ENCODE measurements around the gene SLC16A12.
"Not testable (repeated sequence)": the region's sequence is repeated elsewhere in the genome, so short reads cannot be mapped to it uniquely, and the experiment has no call there.

Gene SLC16A12

GRCh38 chr10:89548673-89549072, 13.3 kb upstream of the SLC16A12 start:
- DNase-seq (ENCODE audit: low read depth in 3 of 3): no peak

GRCh38 chr10:89547853-89548513, 12.6 kb upstream of the SLC16A12 start:
- DNase-seq (ENCODE audit: low read depth in 3 of 3): no peak

DNA sequence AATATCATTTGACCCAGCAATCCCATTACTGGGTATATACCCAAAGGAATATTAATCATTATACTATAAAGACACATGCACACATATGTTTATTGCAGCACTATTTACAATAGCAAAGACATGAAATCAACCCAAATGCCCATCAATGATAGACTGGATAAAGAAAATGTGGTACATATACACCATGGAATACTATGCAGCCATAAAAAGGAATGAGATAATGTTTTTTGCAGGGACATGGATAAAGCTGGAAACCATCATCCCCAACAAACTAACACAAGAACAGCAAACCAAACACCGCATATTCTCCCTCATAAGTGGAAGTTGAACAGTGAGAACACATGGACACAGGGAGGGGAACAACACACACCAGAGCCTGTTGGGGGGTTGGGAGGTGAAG, 11.3 kb upstream of the SLC16A12 start:
- not testable (repeated sequence) for DNase-seq (ENCODE audit: low read depth in 3 of 3)

DNA sequence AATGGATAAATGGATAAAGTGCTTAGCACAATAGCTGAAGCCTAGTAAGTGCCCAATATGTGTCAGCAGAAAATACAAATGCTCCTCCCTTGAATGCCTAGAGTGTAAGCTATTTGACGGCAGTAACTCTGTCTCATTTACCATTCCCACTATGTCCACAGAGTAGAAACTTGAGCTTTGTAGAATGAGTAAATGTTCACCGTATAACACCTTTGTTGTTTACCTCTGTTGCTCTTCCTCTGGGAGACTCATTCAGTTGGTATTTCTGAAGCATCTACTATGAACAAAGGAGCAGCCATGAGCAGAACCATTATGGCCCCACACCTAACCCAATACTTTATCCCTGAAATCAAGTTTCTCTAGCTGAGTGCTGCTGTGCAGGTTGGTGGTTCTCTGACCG, 8.4 kb upstream of the SLC16A12 start:
- no peak for DNase-seq (ENCODE audit: low read depth in 3 of 3)

- DNase-seq (ENCODE audit: low read depth in 3 of 3): no peak
These were observed 5.1 kb upstream of the SLC16A12 start for GRCh38 chr10:89540420-89540949.

- DNase-seq (ENCODE audit: low read depth in 3 of 3): no peak
These were observed 2.0 kb upstream of the SLC16A12 start for GRCh38 chr10:89537364-89537763.

DNA sequence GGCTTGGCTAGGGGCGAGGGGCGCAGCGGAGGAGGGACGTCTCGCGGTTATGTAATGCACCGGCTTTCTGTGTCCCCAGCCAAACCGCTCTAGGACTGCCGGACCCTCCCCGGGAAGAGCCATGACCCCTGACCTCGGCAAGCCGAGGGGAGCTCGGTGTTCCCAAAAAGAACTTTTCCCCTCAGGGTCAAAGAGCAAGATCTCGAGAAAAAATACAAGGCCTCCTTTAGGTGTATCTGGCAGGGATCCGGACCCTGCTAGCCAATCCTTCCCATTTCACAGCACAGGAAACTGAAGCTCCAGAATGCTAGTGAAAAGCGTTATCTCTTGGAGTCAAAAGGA, 590 bp upstream of the SLC16A12 start:
- DNase-seq (ENCODE audit: low read depth in 3 of 3): no peak

DNA sequence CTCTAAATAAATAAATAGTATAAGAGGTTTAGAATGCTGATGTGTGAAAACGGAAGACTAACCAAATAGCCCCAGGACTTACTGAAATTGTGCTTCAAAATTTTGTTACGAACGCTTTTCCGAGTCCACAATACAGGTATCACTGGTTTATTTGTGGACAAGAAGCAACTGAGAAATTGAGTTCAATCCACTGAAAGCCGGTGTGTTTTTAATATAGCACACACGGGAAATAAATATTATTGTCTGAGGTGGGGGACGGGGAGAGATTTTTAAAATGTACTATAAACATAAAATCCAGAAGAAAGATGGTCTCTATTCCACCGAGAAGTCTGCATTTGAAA, 598 bp downstream of the SLC16A12 start:
- no peak for DNase-seq (ENCODE audit: low read depth in 3 of 3)

- no peak for DNase-seq (ENCODE audit: low read depth in 3 of 3)
These were observed 2.9 kb downstream of the SLC16A12 start for GRCh38 chr10:89532476-89532875.

- no peak for DNase-seq (ENCODE audit: low read depth in 3 of 3)
These were observed 4.0 kb downstream of the SLC16A12 start for GRCh38 chr10:89531359-89531758.

DNA sequence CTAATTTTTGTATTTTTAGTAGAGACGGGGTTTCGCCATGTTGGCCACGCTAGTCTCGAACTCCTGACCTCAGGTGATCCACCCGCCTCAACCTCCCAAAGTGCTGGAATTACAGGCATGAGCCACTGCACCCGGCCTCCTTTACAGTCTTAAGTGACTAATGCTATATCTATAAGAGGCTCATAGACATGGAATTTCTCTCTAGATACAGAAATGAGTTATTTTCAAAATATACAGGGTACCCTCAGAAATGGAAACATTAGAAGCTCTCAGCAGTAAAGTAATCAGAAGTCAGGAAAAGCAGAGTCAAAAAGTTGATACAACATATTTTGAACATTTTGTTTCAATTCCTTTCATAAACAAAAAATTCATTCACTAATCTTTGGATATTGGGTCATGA, 5.7 kb downstream of the SLC16A12 start:
- DNase-seq (ENCODE audit: low read depth in 3 of 3): not testable (repeated sequence)

DNA sequence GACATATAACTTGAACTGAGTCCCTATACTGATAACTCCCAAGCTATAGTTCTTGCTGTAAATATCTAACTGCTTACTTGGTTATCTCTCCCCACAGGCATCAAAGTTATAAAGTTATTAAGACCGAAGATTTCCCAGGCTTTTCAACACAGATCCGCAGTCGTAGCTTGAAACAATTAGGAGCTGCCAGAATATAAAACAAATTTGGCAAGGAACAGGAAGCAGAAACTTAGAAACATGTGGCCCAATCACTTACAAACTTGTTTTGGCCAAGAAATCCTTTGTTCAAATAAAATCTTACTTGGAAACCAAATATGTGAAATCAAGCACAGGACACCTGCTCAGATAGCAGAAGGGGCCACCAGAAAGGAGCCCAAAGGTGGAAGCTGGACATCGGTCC, 9.0 kb downstream of the SLC16A12 start:
- DNase-seq (ENCODE audit: low read depth in 3 of 3): no peak

- no peak for DNase-seq (ENCODE audit: low read depth in 3 of 3)
These were observed 9.8 kb downstream of the SLC16A12 start for GRCh38 chr10:89525556-89525955.

DNA sequence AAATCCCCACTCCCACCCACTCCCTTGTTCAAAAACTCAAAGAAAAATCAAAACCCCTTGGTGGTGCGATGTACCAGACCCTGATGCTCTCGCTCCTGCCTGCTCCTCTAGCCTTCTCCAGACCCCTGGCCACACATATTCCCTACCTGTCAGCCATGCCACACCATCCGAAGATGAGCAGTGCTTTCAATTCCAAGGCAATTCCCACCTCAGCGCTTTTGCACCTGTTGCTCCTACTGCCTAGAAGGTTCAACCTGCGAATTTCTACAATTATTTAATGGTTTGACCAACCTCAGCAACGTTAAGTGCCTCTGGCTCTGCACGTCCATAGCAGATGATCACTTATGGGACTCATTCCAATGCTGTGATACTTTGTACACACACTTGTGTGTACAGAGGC, 11.1 kb downstream of the SLC16A12 start:
- DNase-seq (ENCODE audit: low read depth in 3 of 3): no peak

GRCh38 chr10:89523274-89523673, 12.1 kb downstream of the SLC16A12 start:
- no peak for DNase-seq (ENCODE audit: low read depth in 3 of 3)

DNA sequence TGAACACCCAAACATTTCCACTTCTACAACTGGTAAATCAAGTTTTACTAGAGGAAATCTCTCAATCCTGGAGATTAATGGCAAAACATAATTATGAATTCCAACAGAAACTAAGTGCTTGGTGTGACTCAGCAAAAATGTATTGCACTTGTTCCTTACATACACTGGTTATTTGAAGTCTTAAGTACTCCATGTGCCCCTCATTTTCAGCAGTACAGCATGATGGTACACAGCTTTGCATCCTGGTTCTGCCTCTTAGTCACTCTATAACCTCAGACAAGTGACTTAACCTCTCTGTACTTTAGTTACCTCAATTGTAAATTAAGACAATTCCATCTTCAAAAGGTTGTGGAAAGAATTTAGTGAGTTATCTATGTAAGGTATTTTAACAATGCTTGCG, 12.9 kb downstream of the SLC16A12 start:
- no peak for DNase-seq (ENCODE audit: low read depth in 3 of 3)

GRCh38 chr10:89521368-89521767, 14.0 kb downstream of the SLC16A12 start:
- DNase-seq (ENCODE audit: low read depth in 3 of 3): no peak

DNA sequence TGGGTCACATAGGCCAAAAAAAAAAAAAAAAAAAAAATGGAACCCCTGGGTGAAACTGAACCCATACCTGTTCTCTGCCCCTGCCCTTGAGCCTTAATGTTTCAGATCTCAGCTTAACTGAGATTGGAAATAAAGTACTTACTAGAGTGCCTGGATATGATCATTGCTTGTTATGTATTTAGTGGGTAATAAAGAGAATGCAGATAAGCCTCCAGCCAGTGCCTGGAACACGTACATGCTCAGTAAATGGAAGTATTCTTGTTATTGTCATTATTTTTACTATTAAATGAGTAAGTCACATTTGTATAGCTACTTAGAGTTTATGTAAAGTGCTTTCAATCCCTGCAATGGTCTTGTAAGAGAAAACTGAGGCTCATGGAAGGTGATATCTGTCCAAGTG, 14.7 kb downstream of the SLC16A12 start:
- no peak for DNase-seq (ENCODE audit: low read depth in 3 of 3)

DNA sequence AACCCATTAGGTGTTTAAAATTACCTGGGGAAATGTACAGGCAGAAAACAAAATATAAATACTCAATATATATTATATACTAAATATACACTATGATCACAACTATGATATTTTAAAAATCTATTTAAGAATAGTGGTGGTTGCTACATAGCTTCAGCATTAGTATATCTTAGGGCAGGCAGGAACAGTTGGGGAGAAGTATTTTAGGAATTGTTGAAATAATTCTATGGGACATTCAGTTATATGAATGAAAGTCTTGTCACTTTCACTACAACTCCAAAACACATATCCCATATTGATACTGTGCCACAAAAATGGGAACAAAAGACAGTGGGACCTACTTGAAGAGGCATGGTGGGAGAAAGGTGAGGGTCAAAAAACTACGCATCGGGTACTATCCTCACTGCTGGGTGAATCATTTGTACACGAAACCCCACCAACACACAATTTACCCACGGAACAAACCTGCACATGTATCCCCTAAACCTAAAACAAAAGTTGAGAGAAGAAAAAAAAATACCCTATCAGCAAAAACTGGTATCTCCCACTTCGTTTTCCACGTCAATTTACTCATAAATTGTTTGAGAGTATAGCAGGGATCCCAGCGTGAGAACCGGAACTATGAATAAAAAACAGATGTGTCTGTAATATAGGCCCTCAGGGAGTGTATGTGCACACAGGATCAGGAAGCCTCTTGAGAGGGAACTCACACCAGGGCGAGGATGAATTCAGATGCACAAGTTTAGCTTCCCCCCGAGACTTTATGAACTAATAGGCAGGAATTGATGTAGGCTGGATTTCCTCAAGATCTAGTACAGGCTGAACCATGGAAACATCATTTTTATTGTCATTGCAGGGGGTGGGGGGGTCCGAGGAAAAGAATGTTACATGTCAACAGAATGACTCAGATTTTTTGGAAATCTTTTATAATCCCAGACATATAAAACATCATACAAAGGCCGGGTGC, 16.2 kb downstream of the SLC16A12 start:
- no peak for DNase-seq (ENCODE audit: low read depth in 3 of 3)

- no peak for DNase-seq (ENCODE audit: low read depth in 3 of 3)
These were observed 17.3 kb downstream of the SLC16A12 start for GRCh38 chr10:89518108-89518507.

- DNase-seq (ENCODE audit: low read depth in 3 of 3): no peak
These were observed 19.1 kb downstream of the SLC16A12 start for GRCh38 chr10:89516149-89516832.

- DNase-seq (ENCODE audit: low read depth in 3 of 3): no peak
These were observed 20.2 kb downstream of the SLC16A12 start for GRCh38 chr10:89515031-89515841.
